Measurements from ENCODE around the gene ACTN1. TPM values are rescaled to one million over a fixed set of nuclear protein-coding genes. Genes with fewer than 3 reads are reported as not detected.
"Not testable (repeated sequence)": the region's sequence is repeated elsewhere in the genome, so short reads cannot be mapped to it uniquely, and the experiment has no call there.

The ACTN1 gene
- total RNA-seq = 95.3 and 98.6 TPM in 2 replicates

DNA sequence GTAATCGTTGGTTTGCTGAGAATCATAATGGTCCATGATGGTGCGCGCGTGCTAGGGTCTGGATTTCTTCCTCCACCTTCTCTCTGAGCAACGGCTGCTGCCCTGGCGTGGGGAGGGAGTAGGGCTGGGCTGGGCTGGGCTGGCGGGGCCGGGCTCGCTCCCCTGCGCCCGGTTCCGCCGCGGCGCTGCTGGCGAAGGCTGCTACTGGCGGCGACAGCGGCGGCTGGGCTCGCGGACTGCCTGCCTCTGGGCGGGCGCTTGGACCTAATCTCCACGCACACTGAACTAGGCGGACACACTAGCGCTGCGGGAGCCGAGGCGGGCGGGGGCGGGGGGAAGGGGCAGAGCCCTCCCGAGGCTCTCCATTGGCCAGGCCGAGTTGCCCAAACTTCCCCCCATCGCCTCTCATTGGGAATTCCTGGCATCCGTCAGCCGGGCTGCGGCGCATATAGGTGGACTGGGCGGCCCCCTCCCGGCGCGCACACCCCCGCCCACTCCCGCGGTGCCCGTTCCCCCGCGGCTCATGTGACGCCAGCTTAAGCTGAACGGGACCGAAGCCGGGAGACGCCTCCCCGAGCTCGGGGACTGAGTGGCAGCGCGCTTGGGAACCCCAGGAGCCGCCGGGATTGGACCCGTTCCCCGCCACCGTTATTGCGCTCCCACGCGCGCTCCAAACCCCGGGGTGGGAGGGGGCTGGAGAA lies at the start of gene ACTN1:
ACTN1 (minus strand) TSS at position 282 of the 701 bp plus-strand sequence; CDS start at position 36, 246 bp downstream.
- intact Hi-C loops (cut with micrococcal nuclease) = loop anchor here (2.0 to 5.0 kb wide), 2 partner anchors 68 to 113 kb away; no protein-coding TSS in a partner anchor

DNA sequence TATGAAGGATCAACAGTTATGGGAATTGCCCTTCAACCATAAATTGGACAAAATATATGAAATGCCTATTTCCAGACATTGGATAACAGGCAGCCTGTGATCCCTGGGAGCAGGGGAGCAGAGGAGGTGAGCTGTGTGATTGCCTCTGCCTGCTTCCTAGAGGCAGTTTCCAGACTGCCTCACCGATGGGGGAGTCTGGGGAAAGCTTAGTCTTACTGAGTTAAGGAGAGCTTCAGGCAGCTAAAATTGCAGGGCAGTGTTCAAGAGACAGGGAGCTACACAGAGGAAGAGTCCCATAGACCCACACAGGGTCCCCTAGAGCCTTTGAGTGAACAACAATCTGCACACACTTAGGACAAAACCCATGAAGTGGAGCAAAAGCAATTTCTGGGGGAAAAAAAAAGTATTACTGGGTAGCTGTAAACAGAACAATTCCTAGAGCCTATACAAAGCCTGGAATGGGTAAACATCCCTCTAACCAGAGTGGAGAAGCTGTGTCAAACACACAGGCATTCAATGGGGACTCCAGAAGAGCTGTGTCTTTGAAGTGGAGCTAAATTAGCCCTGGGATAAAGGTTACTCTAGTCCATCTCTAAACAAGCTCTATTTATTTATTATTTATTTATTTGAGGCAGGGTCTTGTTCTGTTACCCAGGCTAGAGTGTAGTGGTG lies 48.3 kb upstream of the ACTN1 start:
- intact Hi-C loops (cut with micrococcal nuclease) = no loop called here

DNA sequence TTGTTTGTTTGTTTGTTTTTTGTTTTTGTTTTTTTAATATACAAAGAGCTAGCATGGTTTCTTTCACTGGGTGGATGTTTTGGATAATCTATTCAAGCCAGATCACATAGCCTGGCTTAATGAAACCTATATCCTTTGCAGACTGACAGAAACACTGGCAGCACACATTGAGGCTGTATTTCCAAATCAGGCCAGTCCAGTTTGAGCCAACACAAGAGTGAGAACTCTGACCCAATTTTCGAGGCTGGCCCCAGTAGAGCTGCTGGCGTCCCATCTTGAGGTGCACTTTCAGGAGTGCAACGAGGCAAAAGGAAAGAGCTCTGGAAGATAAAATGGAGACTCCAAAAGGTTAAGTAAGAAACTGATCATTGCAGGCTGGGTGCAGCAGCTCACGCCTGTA lies 43.9 kb upstream of the ACTN1 start:
- intact Hi-C loops (cut with micrococcal nuclease) = no loop called here

DNA sequence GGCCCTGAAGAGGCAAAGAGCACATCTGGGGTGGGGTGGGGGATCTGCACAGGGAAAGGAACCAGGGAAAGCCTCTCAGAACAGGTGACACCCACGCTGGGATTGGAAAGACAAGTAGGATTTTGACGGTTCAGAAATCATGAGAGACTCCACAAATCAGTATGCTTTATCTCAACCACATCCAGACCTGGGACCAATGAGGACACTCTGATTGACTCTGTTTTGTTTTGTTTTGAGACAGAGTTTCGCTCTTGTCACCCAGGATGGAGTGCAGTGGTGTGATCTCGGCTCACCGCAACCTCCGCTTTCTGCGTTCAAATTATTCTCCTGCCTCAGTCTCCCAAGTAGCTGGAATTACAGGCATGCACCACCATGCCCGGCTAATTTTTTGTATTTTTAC lies 43.0 kb upstream of the ACTN1 start:
- intact Hi-C loops (cut with micrococcal nuclease) = not testable (repeated sequence)

DNA sequence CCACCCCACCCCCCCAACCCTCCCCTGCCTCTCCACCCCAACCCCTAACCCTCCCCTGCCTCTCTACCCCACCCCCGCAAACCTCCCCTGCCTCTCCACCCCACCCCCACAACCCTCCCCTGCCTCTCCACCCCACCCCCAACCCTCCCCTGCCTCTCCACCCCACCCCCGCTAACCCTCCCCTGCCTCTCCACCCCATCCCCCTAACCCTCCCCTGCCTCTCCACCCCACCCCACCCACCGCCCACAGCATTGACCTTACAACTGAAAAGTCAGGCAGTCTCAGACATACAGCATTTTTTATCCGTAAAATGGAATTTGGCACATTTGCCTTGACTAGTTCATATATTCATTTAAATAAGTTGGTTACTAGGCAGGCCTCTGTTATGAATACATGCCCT lies 38.6 kb upstream of the ACTN1 start:
- intact Hi-C loops (cut with micrococcal nuclease) = no loop called here

DNA sequence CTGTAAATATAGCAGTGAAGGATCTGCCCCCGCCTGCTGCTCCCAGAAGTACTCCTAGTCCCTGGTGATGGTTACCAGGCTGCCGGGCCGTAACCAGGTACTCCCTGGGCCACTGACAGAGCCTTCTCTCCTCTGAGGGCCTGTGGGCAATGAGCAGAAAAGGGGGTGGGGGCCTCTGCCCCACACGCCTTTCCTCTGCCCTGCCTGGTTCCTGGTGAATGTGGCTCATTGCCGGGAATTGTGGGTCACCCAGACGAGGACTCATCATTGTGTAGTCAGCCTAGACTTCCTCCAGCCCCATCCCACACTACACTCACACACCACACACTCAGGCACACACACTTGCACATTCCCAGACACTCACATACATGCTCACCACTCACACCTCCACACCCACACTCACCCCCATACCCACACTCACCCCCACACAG lies 35.7 kb upstream of the ACTN1 start:
- intact Hi-C loops (cut with micrococcal nuclease) = no loop called here

DNA sequence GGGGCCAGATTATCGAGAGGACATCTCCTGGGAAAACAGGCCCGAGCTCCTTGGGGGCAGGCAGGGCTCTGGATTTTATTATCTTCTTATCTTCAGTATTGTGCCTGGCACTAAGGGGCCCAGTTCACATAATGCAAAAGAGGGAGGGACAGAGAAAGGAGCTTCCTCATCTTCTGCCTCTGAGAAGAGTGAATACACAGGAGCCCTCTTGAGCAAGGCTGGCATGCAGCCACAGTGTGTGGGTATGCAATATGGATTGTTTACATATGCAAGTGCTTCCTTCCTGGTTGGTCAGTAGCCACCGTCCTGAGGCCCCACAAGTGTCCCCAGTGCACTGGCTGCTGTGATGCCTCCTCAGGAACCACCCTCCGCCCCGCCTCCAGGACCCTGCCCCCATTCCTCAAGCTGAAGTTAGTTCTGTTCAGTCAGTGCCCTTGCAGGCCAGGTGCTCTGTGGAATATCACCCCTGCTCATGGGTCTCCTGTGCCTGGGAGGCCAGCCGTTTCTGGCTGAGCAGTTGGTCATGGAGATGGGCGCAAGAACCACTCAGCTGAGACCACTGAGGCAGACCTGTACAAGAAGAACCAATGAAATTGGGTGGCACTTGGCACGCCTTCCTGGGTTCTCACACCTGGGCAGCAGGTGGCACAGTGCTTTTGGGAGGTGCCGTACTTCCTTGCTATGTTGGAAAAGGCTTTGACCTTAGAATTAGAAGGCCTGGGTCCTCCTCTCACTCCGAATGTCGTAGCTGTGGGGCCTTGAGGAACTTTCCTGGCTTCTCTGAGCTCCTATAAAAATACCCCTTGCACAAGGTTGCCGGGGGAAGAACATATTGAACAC lies 35.1 kb upstream of the ACTN1 start:
- intact Hi-C loops (cut with micrococcal nuclease) = no loop called here

DNA sequence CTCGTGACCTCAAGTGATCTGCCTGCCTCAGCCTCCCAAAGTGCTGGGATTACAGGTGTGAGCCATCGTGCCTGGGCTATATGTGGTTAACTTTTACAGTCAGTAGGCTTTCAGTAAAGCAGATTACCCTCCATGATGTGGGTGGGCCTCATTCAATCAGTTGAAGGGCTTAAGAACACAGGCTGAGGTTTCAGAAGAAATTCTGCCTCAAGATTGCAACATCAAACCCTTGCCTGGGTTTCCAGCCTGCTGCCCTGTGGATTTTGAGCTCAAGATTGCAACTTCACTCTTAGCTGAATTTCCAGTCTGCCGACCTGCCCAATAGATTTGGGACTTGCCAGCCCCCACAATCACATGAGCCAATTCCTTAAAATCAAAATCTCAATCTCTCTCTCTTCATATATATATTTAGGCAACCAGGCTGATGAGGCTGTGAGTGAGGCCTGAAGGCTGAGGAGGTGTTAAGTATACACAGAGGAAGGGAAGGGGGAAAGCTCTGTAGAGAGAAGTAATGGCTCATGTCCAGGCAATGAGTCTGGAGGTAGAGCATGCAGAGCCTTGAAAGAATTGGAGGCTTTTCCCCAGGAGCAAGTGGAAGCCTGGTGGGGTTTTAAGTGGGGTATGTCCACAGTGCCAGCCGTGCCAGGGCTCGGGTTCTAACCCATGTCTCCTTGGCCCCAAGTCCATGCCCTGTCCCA lies 33.3 kb upstream of the ACTN1 start:
- intact Hi-C loops (cut with micrococcal nuclease) = no loop called here

DNA sequence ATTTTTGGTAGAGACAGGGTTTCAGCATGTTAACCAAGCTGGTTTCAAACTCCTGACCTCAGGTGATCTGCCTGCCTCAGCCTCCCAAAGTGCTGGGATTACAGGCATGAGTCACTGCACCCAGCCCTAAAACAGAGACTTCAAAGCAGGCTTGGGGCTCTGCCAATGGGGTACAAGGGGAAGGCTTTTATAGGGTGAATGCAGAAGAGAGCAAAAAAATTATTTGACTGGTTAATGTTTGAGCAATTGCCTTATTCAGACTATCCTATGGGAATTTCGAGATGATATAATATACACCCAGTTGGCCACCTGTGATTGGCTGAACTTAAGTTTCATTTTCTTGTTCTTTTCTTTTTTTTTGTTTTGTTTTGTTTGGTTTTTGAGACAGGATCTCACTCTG lies 31.5 kb upstream of the ACTN1 start:
- intact Hi-C loops (cut with micrococcal nuclease) = no loop called here

DNA sequence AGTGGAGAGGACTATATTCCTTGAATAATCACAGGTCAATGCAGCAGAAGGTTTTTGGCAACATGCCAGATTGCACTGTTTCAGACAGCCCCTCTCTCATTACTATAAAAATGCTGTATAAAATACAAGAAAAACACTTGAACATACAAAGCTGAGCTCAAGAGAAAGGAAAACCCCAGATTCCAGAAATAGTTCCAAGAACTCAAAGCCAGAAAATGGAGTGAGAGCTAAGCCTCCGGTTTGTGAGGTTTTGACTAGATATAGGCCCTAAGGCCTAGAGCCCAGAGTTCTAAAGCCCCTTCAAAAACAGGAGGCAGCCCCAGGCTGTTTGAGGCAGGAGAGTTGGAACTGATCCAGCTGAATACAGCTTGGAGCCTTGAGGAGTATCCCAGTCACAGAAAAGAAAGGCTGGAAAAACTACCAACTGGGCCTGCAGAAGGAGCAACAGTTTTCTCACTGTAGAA lies 29.4 kb upstream of the ACTN1 start:
- intact Hi-C loops (cut with micrococcal nuclease) = no loop called here

DNA sequence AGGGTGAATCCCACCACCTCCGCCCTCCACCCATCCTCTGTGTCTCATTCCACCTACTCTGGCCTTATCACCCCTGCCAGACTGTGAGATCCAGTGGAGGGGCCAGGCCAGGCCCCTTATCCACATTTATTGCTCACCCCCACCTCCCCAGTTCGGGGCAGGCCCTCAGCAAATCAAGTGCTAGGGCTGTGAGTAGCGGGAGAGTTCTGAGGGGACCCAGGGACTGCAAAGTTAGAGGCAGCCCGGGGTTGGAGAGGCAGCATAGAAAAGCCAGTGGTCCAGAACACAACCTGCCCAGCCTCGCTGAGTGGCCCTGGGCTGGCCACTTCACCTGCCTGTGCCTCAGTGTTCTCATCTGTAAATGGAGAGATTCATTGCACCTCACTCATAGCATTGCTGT lies 27.2 kb upstream of the ACTN1 start:
- intact Hi-C loops (cut with micrococcal nuclease) = no loop called here

DNA sequence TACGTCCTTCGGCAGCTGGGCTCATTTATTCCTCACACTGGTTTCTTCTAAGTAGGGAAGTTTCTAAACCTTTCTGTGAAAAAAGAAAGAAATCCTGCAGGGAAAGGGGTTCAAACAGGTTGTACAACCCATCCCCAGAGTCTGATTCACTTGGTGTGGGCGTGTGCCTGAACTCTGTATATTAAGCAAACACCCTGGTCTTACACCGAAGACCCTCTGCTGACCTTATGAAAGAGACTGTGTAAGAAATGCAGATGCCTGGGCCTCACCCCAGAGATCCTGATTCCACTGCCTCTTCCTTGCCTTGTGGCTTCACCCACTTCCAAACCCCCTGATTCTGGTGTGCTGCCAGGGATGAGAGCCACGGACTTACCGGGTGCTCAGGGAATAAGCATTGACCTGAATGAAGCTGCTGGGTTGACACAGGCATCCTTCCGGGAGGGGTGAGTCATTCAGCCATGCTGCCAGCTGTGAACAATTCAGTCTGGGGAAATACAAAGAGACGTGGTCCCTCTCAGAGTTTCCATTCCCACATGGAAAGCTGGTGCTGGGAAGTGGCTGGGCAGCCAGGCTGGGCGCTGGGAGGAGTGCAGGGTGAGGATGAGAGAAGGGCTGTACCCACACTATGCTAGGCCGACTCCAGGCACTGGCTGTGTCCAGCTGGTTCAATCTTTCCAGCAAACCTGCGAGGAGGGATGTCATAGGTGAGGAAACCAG lies 26.5 kb upstream of the ACTN1 start:
- intact Hi-C loops (cut with micrococcal nuclease) = no loop called here

DNA sequence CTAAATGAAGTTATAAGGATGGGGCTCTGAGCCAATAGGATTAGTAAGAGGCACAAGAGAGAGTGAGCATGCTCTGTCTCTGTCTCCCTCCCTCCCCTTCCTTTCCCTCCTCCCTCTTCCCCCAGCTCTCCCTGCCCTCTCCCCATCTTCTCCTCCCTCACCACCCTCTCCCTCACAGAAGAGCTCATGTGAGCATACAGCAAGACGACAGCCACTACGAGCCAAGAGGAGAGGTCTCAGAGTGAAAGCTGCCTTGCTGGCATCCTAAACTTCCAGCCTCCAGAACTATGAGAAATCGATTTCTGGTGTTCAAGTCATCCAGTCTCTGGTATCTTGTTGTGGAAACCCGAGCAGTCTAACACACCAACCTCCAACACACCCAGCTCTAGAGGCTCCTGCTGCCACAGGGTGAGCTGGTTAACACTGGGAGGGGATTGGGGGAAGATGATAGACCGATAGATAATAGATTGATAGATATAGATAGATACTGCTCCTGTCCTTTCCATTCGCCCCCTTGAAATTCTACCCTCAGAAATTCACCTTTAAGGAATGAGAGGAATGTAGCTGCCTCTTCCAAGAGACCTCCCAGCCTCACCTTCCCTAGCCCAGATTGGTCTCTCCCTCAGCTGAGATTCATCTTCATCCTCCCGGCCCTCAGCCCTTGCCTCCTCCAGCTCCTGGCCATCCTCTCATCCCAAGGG lies 25.8 kb upstream of the ACTN1 start:
- intact Hi-C loops (cut with micrococcal nuclease) = loop anchor here (5.0 kb wide), 1 partner anchor 93 kb away; no protein-coding TSS in a partner anchor

DNA sequence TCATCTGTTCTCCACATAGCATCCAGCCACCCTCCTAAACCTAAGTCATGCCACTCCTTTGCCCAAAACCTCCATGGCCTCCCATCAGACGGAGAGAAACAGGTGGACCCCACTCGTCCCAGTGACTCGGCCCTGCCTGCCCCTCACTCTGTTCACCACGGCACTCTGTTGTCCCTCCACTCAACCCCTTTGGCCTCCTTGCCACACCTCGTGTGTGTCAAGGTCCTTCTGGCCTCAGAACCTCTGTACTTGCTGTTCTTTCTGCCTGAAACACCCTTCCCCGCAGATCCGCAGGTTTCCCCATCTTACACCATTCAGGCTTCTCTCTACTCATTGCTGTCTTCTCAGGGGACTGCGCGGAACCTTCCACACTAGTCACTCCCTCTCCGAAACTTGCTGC lies 24.5 kb upstream of the ACTN1 start:
- intact Hi-C loops (cut with micrococcal nuclease) = loop anchor here (5.0 kb wide), 1 partner anchor 91 kb away; no protein-coding TSS in a partner anchor

DNA sequence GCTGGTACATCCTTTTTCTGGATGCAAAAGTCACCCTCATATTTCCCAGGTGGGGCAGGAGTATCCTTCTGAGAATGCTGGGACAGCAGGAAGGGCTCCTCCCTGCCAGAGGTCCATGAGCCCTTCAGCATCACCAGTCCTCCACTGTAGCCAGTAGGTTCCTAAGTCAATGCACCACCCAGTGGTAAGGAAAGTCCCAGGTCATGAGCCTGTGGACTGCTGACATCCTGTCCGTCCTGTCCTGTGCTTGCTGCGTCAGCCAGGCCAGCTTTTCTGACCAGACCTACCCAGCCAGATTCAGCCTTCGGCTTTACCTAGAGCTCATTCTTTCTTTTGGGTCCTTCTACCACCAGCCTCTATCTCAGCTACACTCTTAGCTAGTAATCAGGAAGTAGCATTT lies 23.0 kb upstream of the ACTN1 start:
- intact Hi-C loops (cut with micrococcal nuclease) = loop anchor here (5.0 kb wide), 1 partner anchor 90 kb away; no protein-coding TSS in a partner anchor

DNA sequence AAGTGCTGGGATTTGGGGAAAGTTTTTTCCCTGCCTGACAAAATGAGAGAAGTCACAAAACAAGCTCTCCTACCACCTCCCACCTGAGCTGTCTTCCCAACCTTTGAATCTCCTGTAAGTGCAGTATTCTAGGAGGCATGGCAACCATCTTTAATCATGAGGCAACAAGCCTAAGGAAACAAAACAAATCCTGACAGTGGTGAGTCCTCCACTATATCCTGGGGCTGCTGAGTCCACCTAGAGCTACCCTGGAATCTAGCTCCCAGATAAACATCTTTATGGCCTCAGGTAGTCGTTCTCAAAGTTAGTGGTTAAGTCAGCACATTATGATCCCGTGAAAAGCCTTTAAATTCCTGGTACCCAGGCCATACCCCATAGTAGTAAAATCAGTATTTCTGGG lies 22.3 kb upstream of the ACTN1 start:
- intact Hi-C loops (cut with micrococcal nuclease) = loop anchor here (5.0 kb wide), 1 partner anchor 89 kb away; no protein-coding TSS in a partner anchor

DNA sequence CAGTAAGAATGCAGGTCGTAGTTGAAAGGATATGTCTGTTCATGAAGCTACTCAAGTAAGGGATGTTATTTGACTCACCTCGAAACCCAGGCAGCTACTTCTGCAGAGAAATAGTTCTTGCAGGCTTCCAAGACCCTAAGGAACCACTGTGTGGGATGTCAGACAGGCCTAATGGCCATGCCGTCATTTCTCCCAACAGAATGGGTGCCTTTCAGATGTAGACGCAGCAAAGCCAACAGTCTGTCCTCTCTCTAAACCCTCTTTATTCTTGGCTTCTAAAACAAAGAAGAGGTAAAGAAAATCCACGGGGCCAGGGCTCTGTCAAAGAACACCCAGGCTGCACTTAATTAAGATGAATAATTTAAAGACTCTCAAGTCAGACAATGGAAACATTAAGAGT lies 19.0 kb upstream of the ACTN1 start:
- intact Hi-C loops (cut with micrococcal nuclease) = no loop called here

DNA sequence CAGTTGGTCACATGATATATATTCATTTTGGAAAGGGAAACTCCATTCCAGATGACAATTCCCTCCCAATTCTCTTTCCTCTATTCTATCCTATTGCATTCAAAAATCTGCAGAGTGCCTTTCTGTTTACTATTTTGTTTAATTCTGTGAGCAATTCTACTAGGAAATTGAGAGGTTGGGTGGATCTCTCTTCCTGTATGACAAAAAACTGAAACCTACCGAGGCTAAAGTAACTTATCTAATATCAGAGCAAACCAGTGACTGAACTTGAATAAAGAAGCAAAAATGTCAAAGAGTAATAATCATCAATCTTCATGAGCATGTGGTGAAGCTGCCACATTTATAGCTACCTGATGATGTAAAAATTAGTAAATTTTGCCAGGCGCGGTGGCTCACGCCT lies 16.6 kb upstream of the ACTN1 start:
- intact Hi-C loops (cut with micrococcal nuclease) = no loop called here

DNA sequence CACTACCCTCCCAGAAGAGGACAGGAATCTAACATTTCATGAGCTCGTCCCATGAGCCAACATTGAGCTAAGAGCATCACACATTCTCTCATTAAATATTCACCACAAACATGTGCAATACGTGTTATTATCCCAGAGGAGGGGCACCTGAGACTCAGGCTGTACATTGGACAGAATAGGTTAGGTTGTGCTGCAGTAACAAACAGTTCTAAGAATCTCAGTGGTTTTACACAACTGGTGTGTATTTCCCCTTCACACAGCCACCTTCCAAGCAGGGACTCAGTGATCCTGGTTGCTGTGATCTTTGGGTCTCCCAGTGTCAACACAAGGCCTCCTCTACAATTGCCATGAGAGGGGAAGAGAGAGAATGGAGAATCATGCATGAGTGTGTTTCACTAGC lies 15.0 kb upstream of the ACTN1 start:
- intact Hi-C loops (cut with micrococcal nuclease) = no loop called here

DNA sequence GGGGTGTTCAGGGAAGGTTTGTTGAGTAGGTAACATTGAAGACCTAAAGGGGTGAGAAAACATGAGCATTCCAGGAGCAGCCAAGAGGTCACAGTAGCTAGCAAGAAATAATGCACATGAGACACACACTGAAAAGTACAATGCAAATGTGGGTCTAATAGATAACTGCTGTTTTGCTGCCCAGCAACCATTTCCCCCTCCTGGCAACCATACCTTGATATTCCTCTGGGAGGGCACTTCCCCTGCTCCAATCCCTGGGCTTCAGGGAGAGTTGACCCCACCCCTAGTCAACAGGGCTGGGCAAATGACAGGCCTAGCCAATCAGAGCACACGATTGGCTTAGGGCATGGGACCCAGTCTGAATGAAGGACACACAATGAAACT lies 8.5 kb upstream of the ACTN1 start:
- intact Hi-C loops (cut with micrococcal nuclease) = no loop called here
